Fibroblast of the conjunctiva (primary cell): ENCODE results near the gene SLC39A5.

Experiments used
- DNase-seq: peaks from one replicate; pipeline ENCODE4 v3.0.0-alpha.2; 2010; ENCODE audit warnings: low read depth

The SLC39A5 gene

DNA sequence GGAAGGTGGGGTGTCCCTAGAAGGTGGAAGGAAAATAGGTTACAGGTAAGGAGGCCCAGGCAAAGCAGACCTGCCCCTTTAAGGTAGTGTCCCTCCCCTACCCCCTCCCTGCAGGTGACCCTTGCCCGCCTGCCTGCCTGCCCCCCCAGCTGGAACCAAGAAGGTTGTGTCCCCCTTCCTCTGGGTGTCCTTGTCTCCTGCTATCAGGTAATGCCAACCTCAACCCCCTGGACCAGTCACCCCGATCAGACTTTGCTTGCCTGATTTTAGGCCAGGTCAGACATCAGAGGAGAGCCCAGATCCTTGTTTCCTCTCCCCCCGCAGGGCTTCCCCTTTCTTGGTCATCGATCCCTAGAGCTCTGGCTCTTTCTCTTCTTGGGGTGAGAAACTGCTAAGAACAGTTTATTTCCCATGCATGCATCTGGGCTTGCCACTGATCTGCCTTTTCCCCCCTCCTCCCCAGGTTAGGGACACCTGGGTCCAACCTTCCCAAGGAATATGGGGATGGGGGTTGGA, at the start of gene SLC39A5:
TSS of gene SLC39A5 (plus strand) at position 136 of the 516 bp plus-strand sequence. CDS start 1,224 bp downstream, outside the sequence.
- DNase-seq, result no peak

DNA sequence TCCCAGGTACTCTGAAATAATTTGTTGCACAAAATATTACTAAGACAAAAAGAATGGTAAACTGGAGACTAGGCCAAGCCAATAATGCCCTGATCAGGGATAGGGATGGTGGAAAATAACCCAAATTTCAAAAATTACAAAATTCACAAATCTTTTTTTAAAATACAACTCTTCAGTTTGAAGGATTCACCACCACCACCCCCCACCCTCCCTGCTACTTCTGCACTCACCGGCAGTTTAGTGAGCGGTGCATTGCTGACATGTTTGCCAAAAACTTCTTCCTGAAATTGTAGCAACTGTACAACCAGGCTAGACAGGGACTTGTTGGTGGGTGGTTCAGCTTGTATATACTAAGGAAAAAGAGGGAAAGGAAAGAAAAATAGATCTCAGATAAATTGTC, 42.9 kb upstream of the SLC39A5 start:
- no peak for DNase-seq

DNA sequence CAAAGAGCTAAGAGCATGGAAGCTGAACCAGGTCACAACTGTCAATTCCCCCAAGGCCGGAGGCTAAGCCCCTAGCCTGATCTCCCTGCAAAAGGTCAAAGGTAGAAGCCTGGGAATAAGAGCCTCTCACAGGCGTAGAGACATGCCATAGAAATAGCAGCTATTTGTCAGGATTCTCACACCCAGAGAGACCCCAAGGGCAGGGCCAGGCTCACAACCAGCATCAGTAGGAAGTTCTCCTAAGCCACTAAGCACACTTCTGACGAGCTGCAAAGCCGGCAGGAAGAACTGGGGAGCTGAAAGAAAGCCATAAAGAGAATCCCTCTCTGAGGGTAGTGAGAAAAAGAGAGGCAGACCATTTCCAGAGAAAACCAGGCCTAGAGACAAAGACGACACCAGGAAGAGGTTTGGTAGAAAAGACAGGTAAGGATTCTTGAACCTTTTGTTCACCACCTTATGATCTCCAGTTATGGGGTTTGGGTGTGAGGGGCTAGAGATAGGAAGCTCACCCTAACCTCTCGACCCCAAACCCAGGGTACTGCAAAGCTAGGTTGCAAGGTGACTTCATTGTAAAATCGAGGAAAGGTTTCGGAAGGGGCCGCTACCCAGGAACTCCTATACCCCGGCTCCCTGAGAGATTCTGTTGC, 41.6 kb upstream of the SLC39A5 start:
- no peak for DNase-seq

- no peak for DNase-seq
Measured at GRCh38 chr12:56188778-56189098, 41.1 kb upstream of the SLC39A5 start.

DNA sequence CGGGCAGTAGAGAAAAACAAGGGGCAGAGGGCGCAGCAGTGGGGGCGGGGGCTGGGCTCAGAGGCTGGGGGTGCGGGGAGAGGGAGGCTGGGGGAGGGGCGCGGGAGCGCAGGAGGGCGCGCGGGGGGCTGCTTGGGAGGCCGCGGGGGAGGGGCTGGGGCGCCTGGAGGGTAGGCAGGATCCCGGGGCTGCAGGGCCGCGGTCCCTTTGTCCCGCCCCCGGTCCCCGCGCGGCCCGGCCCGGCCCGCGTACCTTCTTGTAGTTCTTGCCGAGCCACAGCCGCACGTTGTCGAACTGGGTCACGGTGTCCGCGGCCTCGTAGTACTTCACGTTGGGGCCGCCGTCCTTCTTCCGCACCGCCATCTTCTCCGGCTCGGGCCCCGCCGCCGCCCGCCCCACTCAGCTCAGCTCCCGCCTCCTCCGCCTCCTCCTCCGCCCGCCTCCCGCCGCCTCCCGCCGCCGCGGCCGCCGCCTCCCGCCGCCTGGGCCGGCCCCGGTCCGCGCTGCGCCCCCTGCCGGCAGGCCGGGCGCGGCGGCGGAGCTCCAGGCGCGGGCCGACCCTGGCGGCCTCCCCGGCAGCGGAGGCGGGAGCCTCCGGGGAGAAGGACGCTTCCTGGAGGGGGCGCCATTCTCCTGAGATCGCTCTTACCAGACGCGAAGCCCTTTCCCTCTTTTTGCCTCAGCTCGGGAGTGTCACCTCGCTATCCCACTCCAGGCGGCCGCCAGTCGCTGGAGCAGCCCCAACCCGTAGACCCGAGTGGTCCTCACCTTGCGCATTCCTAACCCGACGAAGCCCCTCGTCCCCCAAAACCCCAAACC, 40.5 kb upstream of the SLC39A5 start, which contains the start of gene SMARCC2:
TSS of gene SMARCC2 (minus strand) at position 385 of the 819 bp plus-strand sequence. CDS start at position 363, 22 bp downstream.
- peak; percentile 79 for DNase-seq

DNA sequence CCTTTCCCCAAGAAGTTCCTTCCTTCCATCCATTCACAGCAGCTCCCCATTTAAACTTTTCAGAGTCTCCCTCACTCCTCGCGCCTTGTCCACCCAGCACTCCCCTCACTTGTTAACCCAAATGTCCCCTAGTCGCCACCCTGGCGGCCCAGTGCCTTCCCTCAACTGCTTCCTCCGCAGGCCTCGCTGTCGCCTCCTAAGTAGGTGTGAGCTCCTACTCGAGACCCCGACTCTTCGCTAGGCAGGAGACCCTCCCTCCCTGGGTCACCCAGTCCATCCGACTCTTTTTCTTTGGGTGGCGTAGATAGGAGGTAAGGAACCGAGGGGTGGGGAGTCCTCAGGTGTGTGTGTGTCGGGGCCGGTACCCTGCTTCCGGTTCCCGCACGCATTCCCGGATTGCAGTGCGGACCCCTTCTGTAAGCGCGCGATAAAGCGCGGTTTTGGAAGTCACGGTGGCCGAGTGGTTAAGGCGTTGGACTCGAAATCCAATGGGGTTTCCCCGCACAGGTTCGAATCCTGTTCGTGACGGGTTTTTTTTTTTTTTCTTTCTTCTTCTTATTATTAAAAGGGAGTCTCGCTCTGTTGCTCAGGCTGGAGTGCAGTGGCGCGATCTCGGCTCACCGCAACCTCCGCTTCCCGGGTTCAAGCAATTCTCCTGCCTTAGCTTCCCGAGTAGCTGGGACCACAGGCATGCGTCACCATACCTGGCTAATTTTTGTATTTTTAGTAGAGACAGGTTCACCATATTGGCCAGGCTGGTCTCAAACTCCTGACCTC, 39.7 kb upstream of the SLC39A5 start:
- DNase-seq, result peak; percentile 81

GRCh38 chr12:56190695-56191155, 39.1 kb upstream of the SLC39A5 start:
- DNase-seq, result no peak

GRCh38 chr12:56192582-56192981, 37.3 kb upstream of the SLC39A5 start:
- no peak for DNase-seq

- DNase-seq, result peak; percentile 81
Measured at GRCh38 chr12:56193025-56193578, 36.7 kb upstream of the SLC39A5 start.

GRCh38 chr12:56196818-56197550, 32.9 kb upstream of the SLC39A5 start:
- peak; percentile 50 for DNase-seq

GRCh38 chr12:56197921-56198635, 31.8 kb upstream of the SLC39A5 start:
- no peak for DNase-seq

DNA sequence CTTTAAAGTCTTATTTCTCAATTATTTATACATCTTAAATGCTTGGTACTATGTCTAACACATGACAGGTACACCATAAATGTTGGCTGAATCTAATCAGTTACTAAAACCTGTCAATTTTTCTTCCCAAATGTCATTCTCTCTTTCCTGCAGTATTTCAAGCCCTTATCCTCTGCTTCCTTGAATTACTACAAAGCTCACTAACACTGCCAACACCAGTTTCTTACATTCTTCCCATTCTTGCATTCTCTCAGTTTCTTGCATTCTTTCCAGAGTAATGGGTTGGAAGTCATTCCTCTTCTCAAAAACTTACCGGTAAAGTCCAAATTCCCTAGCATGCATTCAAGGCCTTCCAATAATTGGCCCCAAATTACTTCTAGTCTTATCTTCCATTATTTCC, 31.0 kb upstream of the SLC39A5 start:
- no peak for DNase-seq

GRCh38 chr12:56202366-56202765, 27.5 kb upstream of the SLC39A5 start:
- DNase-seq, result no peak

GRCh38 chr12:56202838-56203237, 27.0 kb upstream of the SLC39A5 start:
- no peak for DNase-seq

- no peak for DNase-seq
Measured at GRCh38 chr12:56204275-56204674, 25.6 kb upstream of the SLC39A5 start.

GRCh38 chr12:56205445-56205844, 24.4 kb upstream of the SLC39A5 start:
- no peak for DNase-seq

- peak; percentile 33 for DNase-seq
Measured at GRCh38 chr12:56206452-56207166, 23.2 kb upstream of the SLC39A5 start.

- no peak for DNase-seq
Measured at GRCh38 chr12:56208006-56208405, 21.8 kb upstream of the SLC39A5 start.

- DNase-seq, result no peak
Measured at GRCh38 chr12:56212361-56212760, 17.5 kb upstream of the SLC39A5 start.

GRCh38 chr12:56213878-56214277, 16.0 kb upstream of the SLC39A5 start:
- no peak for DNase-seq
